ENCODE data around the gene MPRIP. TPM values are rescaled to one million over a fixed set of nuclear protein-coding genes. Genes with fewer than 3 reads are reported as not detected.

The MPRIP gene
- total RNA-seq, 1 experiment from 2014 or later: 338 TPM

DNA sequence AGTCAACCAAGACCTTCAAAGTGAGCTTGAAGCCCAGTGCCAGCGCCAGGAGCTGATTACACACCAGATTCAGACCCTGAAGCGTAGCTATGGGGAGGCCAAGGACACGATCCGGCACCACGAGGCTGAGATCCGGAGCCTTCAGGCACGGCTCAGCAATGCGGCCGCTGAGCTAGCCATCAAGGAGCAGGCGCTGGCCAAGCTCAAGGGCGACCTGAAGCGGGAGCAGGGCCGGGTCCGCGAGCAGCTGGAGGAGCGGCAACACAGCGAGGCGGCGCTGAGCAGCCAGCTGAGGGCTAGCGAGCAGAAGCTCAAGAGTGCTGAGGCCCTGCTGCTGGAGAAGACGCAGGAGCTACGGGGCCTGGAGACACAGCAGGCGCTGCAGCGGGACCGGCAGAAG is 121.9 kb downstream of the MPRIP start:
- no TSS peak for BruUV-seq (replicated peaks)
- intact Hi-C loops (cut with micrococcal nuclease; ENCODE audit: unreplicated experiment): no loop called here
- CTCF ChIA-PET: interaction anchor here (0.7 kb wide), 1 partner anchor 114 kb away, joined by 4 read pairs; no protein-coding TSS in a partner anchor

DNA sequence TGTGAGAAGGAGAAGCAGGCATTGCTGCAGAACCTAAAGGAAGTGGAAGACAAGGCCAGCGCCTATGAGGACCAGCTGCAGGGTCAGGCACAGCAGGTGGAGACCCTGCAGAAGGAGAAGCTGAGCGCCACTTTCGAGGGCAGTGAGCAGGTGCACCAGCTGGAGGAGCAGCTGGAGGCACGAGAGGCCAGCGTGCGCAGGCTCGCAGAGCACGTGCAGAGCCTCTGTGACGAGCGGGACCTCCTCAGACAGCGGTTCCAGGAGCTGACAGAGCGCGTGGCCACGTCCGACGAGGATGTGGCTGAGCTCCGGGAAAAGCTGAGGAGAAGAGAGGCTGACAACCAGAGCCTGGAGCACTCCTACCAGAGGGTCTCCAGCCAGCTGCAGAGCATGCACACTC is 122.4 kb downstream of the MPRIP start:
- TF ChIP-seq, protein P1, sequence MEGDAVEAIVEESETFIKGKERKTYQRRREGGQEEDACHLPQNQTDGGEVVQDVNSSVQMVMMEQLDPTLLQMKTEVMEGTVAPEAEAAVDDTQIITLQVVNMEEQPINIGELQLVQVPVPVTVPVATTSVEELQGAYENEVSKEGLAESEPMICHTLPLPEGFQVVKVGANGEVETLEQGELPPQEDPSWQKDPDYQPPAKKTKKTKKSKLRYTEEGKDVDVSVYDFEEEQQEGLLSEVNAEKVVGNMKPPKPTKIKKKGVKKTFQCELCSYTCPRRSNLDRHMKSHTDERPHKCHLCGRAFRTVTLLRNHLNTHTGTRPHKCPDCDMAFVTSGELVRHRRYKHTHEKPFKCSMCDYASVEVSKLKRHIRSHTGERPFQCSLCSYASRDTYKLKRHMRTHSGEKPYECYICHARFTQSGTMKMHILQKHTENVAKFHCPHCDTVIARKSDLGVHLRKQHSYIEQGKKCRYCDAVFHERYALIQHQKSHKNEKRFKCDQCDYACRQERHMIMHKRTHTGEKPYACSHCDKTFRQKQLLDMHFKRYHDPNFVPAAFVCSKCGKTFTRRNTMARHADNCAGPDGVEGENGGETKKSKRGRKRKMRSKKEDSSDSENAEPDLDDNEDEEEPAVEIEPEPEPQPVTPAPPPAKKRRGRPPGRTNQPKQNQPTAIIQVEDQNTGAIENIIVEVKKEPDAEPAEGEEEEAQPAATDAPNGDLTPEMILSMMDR (IDR thresholded peaks at IDR 0.05; ENCODE audit: unreplicated experiment): no peak
- H3K4me3 Mint-ChIP-seq (ENCODE audit: low read depth, unreplicated experiment): no peak overlapping the region
- H3K36me3 Mint-ChIP-seq (ENCODE audit: insufficient read depth, unreplicated experiment): peaks cover 49% of the 10 kb centered on the region
- no peaks in the 10 kb centered on the region for H3K4me1 Mint-ChIP-seq (ENCODE audit: low read depth, unreplicated experiment)
- peak overlapping the region; percentile 36 for H3K27ac Mint-ChIP-seq (ENCODE audit: unreplicated experiment)
- intact Hi-C loops (cut with micrococcal nuclease; ENCODE audit: unreplicated experiment): no loop called here
- CTCF ChIA-PET: no interaction called here
- no peak for DNase-seq
- BruUV-seq (replicated peaks): no TSS peak
- no peaks in the 10 kb centered on the region for H3K27me3 Mint-ChIP-seq (ENCODE audit: unreplicated experiment)
- H3K9me3 Mint-ChIP-seq (ENCODE audit: low read depth, unreplicated experiment): no peaks in the 10 kb centered on the region

More for the DNA sequence above, 121.9 kb downstream of the MPRIP start:
- H3K9me3 Mint-ChIP-seq (ENCODE audit: low read depth, unreplicated experiment): no peaks in the 10 kb centered on the region
- H3K4me1 Mint-ChIP-seq (ENCODE audit: low read depth, unreplicated experiment): no peaks in the 10 kb centered on the region
- peak overlapping the region; percentile 36 for H3K27ac Mint-ChIP-seq (ENCODE audit: unreplicated experiment)
- no peaks in the 10 kb centered on the region for H3K27me3 Mint-ChIP-seq (ENCODE audit: unreplicated experiment)
- H3K4me3 Mint-ChIP-seq (ENCODE audit: low read depth, unreplicated experiment): no peak overlapping the region
- DNase-seq: no peak
- H3K36me3 Mint-ChIP-seq (ENCODE audit: insufficient read depth, unreplicated experiment): peaks cover 50% of the 10 kb centered on the region
- TF ChIP-seq, protein P1 (IDR thresholded peaks at IDR 0.05; ENCODE audit: unreplicated experiment): no peak

DNA sequence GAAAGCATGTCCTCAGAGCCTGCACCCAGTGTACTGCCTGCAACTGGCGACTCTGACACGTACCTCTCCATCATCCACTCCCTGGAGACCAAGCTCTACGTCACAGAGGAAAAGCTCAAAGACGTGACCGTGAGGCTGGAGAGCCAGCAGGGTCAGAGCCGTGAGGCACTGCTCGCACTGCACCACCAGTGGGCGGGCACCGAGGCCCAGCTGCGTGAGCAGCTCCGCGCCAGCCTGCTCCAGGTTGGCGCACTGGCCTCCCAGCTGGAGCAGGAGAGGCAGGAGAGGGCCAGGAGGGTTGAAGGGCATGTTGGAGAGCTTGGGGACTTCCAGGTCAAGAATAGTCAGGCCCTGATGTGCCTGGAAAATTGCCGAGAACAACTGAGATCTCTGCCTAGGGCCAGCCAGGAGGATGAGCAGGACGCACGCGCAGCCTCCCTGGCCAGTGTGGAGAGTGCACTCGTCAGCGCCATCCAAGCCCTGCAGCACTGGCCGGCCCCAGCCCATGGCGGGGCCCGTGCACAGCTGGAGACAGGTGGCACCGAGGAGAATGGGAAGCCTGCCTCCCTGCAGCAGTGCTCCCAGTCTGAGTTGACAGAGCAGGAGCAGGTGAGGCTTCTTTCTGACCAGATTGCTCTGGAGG is 123.5 kb downstream of the MPRIP start:
- Mint-ChIP-seq H3K27me3 (ENCODE audit: unreplicated experiment) (no peaks in the 10 kb centered on the region), H3K9me3 (ENCODE audit: low read depth, unreplicated experiment) (no peaks in the 10 kb centered on the region), H3K4me3 (ENCODE audit: low read depth, unreplicated experiment) (no peak overlapping the region), H3K27ac (ENCODE audit: unreplicated experiment) (no peak overlapping the region), H3K36me3 (ENCODE audit: insufficient read depth, unreplicated experiment) (peaks cover 49% of the 10 kb centered on the region), H3K4me1 (ENCODE audit: low read depth, unreplicated experiment) (no peaks in the 10 kb centered on the region)
- CTCF ChIA-PET: interaction anchor here (0.6 kb wide), 2 partner anchors 9 to 99 kb away, joined by 4 to 5 read pairs; no protein-coding TSS in a partner anchor
- BruUV-seq (replicated peaks): no TSS peak
- intact Hi-C loops (cut with micrococcal nuclease; ENCODE audit: unreplicated experiment): no loop called here
- DNase-seq: no peak
- TF ChIP-seq, protein P1 (IDR thresholded peaks at IDR 0.05; ENCODE audit: unreplicated experiment): no peak

DNA sequence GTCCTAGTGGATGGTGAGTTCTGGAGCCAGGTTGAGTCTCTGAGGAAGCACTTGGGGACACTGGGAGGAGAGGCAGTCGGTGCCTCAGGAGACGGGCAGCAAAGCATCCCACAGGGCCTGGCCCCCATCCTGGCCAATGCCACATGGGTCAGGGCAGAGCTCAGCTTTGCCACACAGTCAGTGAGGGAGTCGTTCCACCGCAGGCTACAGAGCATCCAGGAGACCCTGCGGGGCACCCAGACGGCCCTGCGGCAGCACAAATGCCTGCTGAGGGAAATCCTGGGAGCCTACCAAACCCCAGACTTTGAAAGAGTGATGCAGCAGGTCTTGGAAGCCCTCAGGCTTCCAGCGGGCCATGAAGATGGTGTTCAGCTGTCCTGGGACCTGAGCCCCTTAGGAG is 124.2 kb downstream of the MPRIP start:
- H3K27me3 Mint-ChIP-seq (ENCODE audit: unreplicated experiment): no peaks in the 10 kb centered on the region
- H3K27ac Mint-ChIP-seq (ENCODE audit: unreplicated experiment): no peak overlapping the region
- peaks cover 48% of the 10 kb centered on the region for H3K36me3 Mint-ChIP-seq (ENCODE audit: insufficient read depth, unreplicated experiment)
- CTCF ChIA-PET: no interaction called here
- H3K4me3 Mint-ChIP-seq (ENCODE audit: low read depth, unreplicated experiment): no peak overlapping the region
- BruUV-seq (replicated peaks): no TSS peak
- no peaks in the 10 kb centered on the region for H3K4me1 Mint-ChIP-seq (ENCODE audit: low read depth, unreplicated experiment)
- H3K9me3 Mint-ChIP-seq (ENCODE audit: low read depth, unreplicated experiment): no peaks in the 10 kb centered on the region
- intact Hi-C loops (cut with micrococcal nuclease; ENCODE audit: unreplicated experiment): no loop called here
- TF ChIP-seq, protein P1 (IDR thresholded peaks at IDR 0.05; ENCODE audit: unreplicated experiment): no peak
- no peak for DNase-seq

All from Calu3 (cell line).